Kidney glomerular epithelial cell (primary cell): ENCODE data around the gene PPP1R14B.
A peak's percentile ranks its signal among the peaks of the same experiment; 100 is the strongest.

ENCODE experiments used
- DNase-seq: peaks from one replicate; lab custom pipeline; 2025; lab: John Stamatoyannopoulos, UW

The PPP1R14B gene

GRCh38 chr11:64210301-64211020 lies 36.3 kb downstream of the PPP1R14B start:
- DNase-seq = no peak

- no peak for DNase-seq
Measured at GRCh38 chr11:64209563-64209843, 37.2 kb downstream of the PPP1R14B start.

DNA sequence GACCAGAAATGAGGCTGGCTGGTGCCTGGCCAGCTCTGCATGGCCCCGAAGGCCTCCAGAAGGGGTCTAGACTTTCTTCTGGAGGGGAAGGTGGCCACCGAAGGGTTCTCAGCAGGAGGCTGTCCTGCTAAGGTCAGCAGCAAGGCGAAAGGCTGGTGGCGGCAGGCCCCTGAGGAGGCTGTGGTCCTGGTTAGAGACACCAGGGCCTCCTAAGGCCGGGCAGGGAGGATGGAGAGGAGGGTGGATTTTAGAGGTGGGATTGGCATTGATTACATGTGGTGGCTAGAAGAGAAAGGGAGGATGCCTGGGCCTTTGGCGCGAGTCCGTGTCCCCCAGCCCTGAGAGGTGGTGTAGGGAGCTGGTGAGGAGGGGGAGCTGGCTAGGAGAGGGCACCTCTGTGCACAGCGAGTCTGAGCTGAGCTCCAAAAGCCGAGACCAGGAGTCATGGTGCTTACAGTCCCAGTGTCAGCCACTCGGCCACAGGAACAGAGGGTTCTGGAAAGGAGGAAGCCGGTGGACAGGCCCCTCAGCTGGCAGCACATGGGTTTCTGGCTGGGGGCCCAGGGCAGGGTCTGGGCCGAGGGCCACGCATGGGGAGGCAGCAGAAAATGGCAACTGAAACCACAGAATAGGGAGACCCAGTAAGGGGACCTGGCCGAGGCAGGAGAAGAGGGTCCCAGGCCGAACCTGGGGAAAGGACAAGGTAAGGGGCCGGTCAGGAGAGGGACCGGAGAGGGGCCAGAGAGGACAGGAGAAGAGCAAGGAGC lies 37.8 kb downstream of the PPP1R14B start:
- no peak for DNase-seq

GRCh38 chr11:64208086-64208795 lies 38.5 kb downstream of the PPP1R14B start:
- no peak for DNase-seq

- DNase-seq = no peak
Measured at GRCh38 chr11:64207256-64208085, 39.3 kb downstream of the PPP1R14B start.

DNA sequence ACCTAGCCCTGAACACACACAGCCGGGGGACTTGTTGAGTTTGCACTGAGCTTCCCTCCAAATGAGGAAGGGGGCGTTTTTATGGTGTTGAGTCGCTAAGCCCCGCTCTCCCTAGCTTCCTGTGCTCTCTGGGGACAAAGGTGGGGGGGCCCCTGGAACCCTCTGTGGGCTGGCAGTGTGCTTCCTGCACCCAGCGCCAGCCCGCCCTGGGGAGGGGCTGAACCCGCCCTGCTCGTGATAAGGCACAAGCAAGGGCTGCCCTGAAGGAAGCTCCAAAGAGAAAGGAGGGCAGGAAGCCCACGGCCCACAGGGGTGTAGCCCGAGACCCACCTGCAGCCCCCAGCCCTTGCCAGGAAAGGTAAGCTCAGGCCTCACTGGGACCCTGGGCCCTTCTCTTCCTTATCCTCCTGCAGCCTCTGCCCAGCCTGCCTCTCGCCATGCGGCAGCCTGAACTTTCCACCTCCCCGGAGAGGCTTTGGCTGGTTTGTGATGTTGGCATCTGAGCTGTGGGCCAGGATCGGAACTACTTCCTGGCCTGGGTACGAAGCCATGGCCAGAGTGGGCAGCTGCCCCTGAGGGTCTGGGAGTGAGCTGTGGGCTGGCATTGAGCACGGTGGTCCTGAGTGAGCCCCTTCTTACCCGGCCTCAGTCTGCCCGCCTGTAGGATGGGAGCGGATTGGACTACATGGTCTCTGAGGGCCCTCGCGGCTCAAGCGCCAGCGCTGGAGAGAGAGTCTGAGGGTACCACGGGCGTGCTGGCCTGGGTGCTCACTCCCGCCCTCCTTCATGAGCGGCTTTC lies 40.1 kb downstream of the PPP1R14B start, which contains the start of gene FERMT3:
FERMT3 (plus strand) TSS at position 265 of the 799 bp plus-strand sequence. CDS start 644 bp downstream, outside the sequence.
- DNase-seq = no peak

DNA sequence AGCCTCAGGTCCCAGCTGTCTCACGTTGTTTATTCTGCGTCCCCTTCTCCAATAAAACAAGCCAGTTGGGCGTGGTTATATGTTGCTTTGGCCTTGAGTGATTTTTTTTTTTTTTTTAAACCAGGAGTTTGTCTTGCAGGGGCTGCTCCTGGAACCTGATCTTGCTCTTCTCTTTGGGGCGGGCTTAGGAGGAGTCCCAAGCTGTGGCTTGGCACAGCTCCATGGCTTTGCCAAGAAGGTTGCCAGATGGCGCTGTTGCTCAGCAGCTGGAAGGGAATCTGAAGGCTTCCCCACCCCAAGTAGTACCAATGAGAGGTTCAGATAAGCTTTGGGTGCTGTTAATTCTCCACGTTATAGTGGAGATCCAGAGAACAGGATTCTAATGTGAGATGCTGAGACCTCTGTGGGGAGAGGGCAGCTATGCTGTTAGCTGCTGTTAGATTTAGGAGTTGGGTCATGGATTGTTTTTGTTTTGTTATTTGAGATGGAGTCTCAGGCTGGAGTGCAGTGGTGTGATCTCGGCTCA lies 42.2 kb downstream of the PPP1R14B start:
- DNase-seq = peak; percentile 60

DNA sequence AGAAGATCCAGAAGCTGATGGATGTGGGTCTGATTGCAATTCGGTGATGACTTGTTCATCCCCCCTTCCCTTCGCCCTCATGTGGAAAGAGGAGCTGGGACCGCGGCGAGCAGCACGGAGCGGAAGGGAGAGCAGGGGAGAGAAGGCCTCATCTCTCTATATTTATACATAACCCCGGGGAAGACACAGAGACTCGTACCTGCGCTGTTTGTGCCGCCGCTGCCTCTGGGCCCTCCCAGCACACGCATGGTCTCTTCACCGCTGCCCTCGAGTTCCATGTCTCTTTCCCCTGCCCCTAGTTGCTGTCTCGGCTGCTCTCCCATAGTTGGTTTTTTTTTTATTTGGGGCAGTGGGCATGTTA lies 42.7 kb downstream of the PPP1R14B start:
- DNase-seq = no peak

DNA sequence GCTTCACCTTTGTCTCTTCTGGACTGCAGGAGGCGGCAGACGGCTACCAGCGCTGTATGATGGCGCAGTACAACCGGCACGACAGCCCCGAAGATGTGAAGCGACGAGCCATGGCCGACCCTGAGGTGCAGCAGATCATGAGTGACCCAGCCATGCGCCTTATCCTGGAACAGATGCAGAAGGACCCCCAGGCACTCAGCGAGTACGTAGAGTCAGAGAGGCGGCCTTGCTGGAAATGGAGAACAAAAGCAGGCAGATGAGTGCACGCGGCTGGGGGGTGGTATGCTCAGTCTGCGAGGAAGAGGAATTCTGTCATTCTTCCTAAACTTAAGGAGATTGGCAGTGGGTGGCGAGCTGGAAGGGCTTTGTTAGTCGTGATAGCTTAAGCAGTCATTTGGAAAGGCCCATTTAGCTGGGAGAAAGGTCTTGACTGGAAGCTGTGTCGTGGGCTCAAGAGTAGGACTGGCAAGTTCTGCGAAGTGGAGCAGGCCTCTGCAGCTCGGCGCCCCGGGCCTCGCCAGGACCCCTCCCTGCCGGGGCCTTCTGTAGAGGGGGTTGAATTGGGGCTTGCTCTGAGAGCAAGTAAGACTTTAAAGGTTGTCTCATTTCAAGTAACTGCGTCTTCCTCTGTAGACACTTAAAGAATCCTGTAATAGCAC lies 43.2 kb downstream of the PPP1R14B start:
- no peak for DNase-seq

DNA sequence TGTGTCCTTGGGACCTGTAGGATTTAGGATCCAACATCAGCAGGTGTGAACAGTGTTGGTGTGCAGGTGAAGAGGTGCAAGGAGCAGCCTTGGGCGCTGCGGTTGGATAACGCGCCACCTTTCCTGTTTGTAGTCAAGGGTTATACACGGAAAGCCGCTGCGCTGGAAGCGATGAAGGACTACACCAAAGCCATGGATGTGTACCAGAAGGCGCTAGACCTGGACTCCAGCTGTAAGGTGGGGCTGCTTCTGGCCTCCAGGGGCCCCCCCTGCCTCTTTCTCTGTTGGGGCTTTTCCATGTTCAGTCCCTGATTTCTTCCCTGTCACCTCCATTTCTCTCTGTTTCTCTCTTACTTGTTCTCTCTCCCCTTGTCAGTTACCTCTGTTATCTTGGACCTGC lies 43.8 kb downstream of the PPP1R14B start:
- DNase-seq = no peak

DNA sequence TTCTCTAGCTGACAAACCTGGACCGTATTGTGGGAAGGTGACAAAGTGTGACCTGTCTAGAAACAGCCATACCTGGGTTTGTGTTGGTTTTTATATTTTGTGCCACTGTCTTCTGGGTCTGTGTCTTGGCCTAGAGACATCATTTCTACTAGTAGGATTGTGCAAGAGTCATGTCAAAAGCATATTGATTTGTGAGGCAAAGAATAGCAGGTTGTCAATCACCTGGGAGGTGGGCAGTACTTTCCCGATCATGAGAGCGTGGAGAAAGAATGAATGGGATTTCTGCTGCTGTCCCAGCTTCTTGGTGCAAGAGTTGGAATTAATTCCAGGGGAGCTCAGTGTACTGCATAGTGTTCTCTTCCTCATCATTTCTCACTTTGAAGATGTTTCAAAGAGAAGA lies 45.2 kb downstream of the PPP1R14B start:
- DNase-seq = no peak

- DNase-seq = no peak
Measured at GRCh38 chr11:64198511-64198910, 48.2 kb downstream of the PPP1R14B start.

- DNase-seq = no peak
Measured at GRCh38 chr11:64196626-64197025, 50.1 kb downstream of the PPP1R14B start.
